WTC11 (cell line): ENCODE measurements around the gene CHL1. TPM values are rescaled to one million over a fixed set of nuclear protein-coding genes. Genes with fewer than 3 reads are reported as not detected.

Experiments
- ATAC-seq: fragments of 200-7000 bp; cut with Tn5 transposase; 2 replicates; pipeline ENCODE4 v1.10.0; 2021; ENCODE audit warnings: mild to moderate bottlenecking, moderate library complexity
- CTCF ChIA-PET: fragments of 300-600 bp; sonication (Branson Sonifier 250); formaldehyde crosslinking; loops from one replicate; lab custom pipeline; 2021; ENCODE audit warnings: antibody characterized with exemption; lab: Charles Lee
- POLR2A ChIA-PET: fragments of 350-600 bp; sonication (Branson Sonifier 250); formaldehyde crosslinking; loops from one replicate; lab custom pipeline; 2021; ENCODE audit warnings: antibody characterized with exemption; lab: Charles Lee
- DNase-seq: peaks from one replicate; pipeline ENCODE4 v3.0.0; 2021; ENCODE audit warnings: low spot score
- H3K27ac Mint-ChIP-seq: 2 replicates; pipeline ENCODE4 v1.8.0; 2021; ENCODE audit warnings: mixed read lengths
- H3K27me3 Mint-ChIP-seq: 2 replicates; pipeline ENCODE4 v1.8.0; 2021; ENCODE audit warnings: low read depth, mild to moderate bottlenecking, moderate library complexity, mixed read lengths
- H3K36me3 Mint-ChIP-seq: 2 replicates; pipeline ENCODE4 v1.8.0; 2021; ENCODE audit warnings: mixed read lengths
- H3K4me1 Mint-ChIP-seq: 2 replicates; pipeline ENCODE4 v1.8.0; 2022; ENCODE audit warnings: mixed read lengths
- H3K4me3 Mint-ChIP-seq: 2 replicates; pipeline ENCODE4 v1.8.0; 2021; ENCODE audit warnings: mild to moderate bottlenecking, moderate library complexity, mixed read lengths
- H3K9me3 Mint-ChIP-seq: 2 replicates; pipeline ENCODE4 v1.8.0; 2021; ENCODE audit warnings: mixed read lengths
- E2F5 ChIP-seq: sonication (generic); formaldehyde crosslinking; IDR thresholded peaks from 2 replicates; pipeline ENCODE4 v1.8.1; 2022; ENCODE audit warnings: mild to moderate bottlenecking, moderate library complexity, missing genetic modification reagents
- ETV6 ChIP-seq: sonication (generic); formaldehyde crosslinking; IDR thresholded peaks from 2 replicates; pipeline ENCODE4 v1.8.1; 2022; ENCODE audit warnings: mild to moderate bottlenecking, missing genetic modification reagents
- FOXP4 ChIP-seq: sonication (generic); formaldehyde crosslinking; IDR thresholded peaks from 2 replicates; pipeline ENCODE4 v1.8.0; 2022; ENCODE audit warnings: mild to moderate bottlenecking, missing genetic modification reagents
- GRHL2 ChIP-seq: fragments of 250-450 bp; sonication (Bioruptor Pico); IDR thresholded peaks from 2 replicates; pipeline ENCODE4 v1.8.0; 2022; ENCODE audit warnings: mild to moderate bottlenecking, moderate library complexity; ENCODE audit not compliant: insufficient replicate concordance, severe bottlenecking
- IRF2 ChIP-seq: sonication (generic); formaldehyde crosslinking; IDR thresholded peaks from 2 replicates; pipeline ENCODE4 v1.8.0; 2022; ENCODE audit warnings: low read depth, missing genetic modification reagents, borderline replicate concordance
- JAZF1 ChIP-seq: fragments of 250-450 bp; sonication (Bioruptor Pico); IDR thresholded peaks from 2 replicates; pipeline ENCODE4 v1.9.0; 2021; ENCODE audit warnings: moderate library complexity, mild to moderate bottlenecking, inconsistent platforms
- JUN ChIP-seq: sonication (generic); formaldehyde crosslinking; IDR thresholded peaks from 2 replicates; pipeline ENCODE4 v1.8.0; 2023; ENCODE audit warnings: mild to moderate bottlenecking, missing genetic modification reagents
- NR1H2 ChIP-seq: sonication (generic); formaldehyde crosslinking; IDR thresholded peaks from 2 replicates; pipeline ENCODE4 v1.9.0; 2021; ENCODE audit warnings: mild to moderate bottlenecking, moderate library complexity, missing genetic modification reagents
- NR2C2 ChIP-seq: sonication (generic); formaldehyde crosslinking; IDR thresholded peaks from 2 replicates; pipeline ENCODE4 v1.8.0; 2022; ENCODE audit warnings: mild to moderate bottlenecking, missing genetic modification reagents
- SP1 ChIP-seq: sonication (generic); formaldehyde crosslinking; conservative IDR thresholded peaks from 2 replicates; pipeline ENCODE4 v1.8.1; 2022; ENCODE audit warnings: missing genetic modification reagents
- TEAD4 ChIP-seq: sonication (generic); formaldehyde crosslinking; IDR thresholded peaks from 2 replicates; pipeline ENCODE4 v1.8.0; 2022; ENCODE audit warnings: mild to moderate bottlenecking, missing genetic modification reagents
- ZNF263 ChIP-seq: sonication (generic); formaldehyde crosslinking; IDR thresholded peaks from 2 replicates; pipeline ENCODE4 v1.8.1; 2022; ENCODE audit warnings: low read depth, mild to moderate bottlenecking, moderate library complexity, missing genetic modification reagents
- ZNF317 ChIP-seq: sonication (generic); formaldehyde crosslinking; IDR thresholded peaks from 2 replicates; pipeline ENCODE4 v1.8.1; 2023; ENCODE audit warnings: low read depth, mild to moderate bottlenecking, moderate library complexity, missing genetic modification reagents, borderline replicate concordance
- ZNF532 ChIP-seq: fragments of 250-450 bp; sonication (Bioruptor Pico); IDR thresholded peaks from 2 replicates; pipeline ENCODE4 v1.9.0; 2021; ENCODE audit warnings: mild to moderate bottlenecking, borderline replicate concordance
- total RNA-seq: library from RNA; stranded (reverse); gene quantifications from 3 replicates; pipeline ENCODE4 v1.2.3, GENCODE V29; 2021
- TF ChIP-seq, protein P1 (sequence below): sonication (generic); formaldehyde crosslinking; IDR thresholded peaks from 2 replicates; pipeline ENCODE4 v1.8.1; 2022; ENCODE audit warnings: missing genetic modification reagents, borderline replicate concordance
- TF ChIP-seq, protein P2 (sequence below): fragments of 250-450 bp; sonication (Bioruptor Pico); IDR thresholded peaks from 2 replicates; pipeline ENCODE4 v1.9.0; 2021; ENCODE audit warnings: mild to moderate bottlenecking

The CHL1 gene
- total RNA-seq, 1 experiment from 2014 or later, result not detected

GRCh38 chr3:458653-459310 is 262.2 kb downstream of the CHL1 start:
- ChIA-PET POLR2A (no interaction called here), CTCF (no interaction called here)
- H3K27ac Mint-ChIP-seq, result no peak overlapping the region
- H3K4me3 Mint-ChIP-seq, result no peak overlapping the region
- ATAC-seq (no peak), DNase-seq (no peak)
- TF ChIP-seq, protein P1, sequence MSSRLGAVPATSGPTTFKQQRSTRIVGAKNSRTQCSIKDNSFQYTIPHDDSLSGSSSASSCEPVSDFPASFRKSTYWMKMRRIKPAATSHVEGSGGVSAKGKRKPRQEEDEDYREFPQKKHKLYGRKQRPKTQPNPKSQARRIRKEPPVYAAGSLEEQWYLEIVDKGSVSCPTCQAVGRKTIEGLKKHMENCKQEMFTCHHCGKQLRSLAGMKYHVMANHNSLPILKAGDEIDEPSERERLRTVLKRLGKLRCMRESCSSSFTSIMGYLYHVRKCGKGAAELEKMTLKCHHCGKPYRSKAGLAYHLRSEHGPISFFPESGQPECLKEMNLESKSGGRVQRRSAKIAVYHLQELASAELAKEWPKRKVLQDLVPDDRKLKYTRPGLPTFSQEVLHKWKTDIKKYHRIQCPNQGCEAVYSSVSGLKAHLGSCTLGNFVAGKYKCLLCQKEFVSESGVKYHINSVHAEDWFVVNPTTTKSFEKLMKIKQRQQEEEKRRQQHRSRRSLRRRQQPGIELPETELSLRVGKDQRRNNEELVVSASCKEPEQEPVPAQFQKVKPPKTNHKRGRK (CRISPR knock-in tag), result no peak
- TF ChIP-seq IRF2 (no peak), NR1H2 (no peak), TEAD4 (CRISPR knock-in tag) (no peak), ETV6 (CRISPR knock-in tag) (no peak), GRHL2 (CRISPR knock-in tag) (no peak), SP1 (CRISPR knock-in tag) (no peak), E2F5 (no peak), ZNF263 (CRISPR knock-in tag) (no peak), JUN (CRISPR knock-in tag) (no peak), ZNF317 (CRISPR knock-in tag) (no peak), ZNF532 (CRISPR knock-in tag) (no peak), NR2C2 (CRISPR knock-in tag) (no peak), FOXP4 (no peak), JAZF1 (no peak)
- TF ChIP-seq, protein P2, sequence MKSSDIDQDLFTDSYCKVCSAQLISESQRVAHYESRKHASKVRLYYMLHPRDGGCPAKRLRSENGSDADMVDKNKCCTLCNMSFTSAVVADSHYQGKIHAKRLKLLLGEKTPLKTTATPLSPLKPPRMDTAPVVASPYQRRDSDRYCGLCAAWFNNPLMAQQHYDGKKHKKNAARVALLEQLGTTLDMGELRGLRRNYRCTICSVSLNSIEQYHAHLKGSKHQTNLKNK (CRISPR knock-in tag), result no peak
- H3K9me3 Mint-ChIP-seq, result peaks cover 77% of the 10 kb centered on the region
- H3K27me3 Mint-ChIP-seq, result peaks cover 3% of the 10 kb centered on the region; the same call in 1 of the 2 replicates
- peaks cover 60% of the 10 kb centered on the region for H3K36me3 Mint-ChIP-seq
- H3K4me1 Mint-ChIP-seq, result no peaks in the 10 kb centered on the region
